GM12864 (cell line): ENCODE measurements around the gene ARCN1.

Experiments used
- DNase-seq: peaks from one replicate; pipeline ENCODE4 v3.0.0-alpha.2; 2011; ENCODE audit warnings: low read depth
- H3K4me3 ChIP-seq: 2 replicates; pipeline ENCODE4 v1.5.1; 2011; ENCODE audit warnings: mild to moderate bottlenecking, low read depth, low read length, control low read depth
- TF ChIP-seq, protein P1 (sequence below): IDR thresholded peaks from 2 replicates; pipeline ENCODE4 v1.5.1; 2011; ENCODE audit warnings: low read depth, mild to moderate bottlenecking, moderate library complexity, low read length, control low read depth, inconsistent platforms; ENCODE audit errors: missing control alignments

The ARCN1 gene

DNA sequence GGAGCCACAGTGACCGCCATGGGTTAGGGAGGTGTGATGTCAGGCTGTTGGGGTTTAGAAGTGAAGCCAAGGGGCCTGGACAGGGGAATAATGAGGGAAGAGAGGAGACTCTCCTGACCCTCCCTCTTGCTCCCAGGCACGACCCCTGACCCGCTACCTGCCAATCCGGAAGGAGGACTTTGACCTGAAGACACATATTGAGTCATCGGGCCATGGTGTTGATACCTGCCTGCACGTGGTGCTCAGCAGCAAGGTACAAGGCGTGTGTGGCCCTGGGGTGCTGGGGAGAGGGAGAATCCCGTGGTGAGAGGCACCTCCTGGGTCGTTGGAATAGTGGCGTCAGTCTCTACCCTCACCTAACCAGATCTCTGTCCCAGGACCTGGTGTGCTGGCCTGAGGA is 77.7 kb downstream of the ARCN1 start:
- no peak overlapping the region for H3K4me3 ChIP-seq
- TF ChIP-seq, protein P1, sequence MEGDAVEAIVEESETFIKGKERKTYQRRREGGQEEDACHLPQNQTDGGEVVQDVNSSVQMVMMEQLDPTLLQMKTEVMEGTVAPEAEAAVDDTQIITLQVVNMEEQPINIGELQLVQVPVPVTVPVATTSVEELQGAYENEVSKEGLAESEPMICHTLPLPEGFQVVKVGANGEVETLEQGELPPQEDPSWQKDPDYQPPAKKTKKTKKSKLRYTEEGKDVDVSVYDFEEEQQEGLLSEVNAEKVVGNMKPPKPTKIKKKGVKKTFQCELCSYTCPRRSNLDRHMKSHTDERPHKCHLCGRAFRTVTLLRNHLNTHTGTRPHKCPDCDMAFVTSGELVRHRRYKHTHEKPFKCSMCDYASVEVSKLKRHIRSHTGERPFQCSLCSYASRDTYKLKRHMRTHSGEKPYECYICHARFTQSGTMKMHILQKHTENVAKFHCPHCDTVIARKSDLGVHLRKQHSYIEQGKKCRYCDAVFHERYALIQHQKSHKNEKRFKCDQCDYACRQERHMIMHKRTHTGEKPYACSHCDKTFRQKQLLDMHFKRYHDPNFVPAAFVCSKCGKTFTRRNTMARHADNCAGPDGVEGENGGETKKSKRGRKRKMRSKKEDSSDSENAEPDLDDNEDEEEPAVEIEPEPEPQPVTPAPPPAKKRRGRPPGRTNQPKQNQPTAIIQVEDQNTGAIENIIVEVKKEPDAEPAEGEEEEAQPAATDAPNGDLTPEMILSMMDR = no peak
- DNase-seq = no peak

DNA sequence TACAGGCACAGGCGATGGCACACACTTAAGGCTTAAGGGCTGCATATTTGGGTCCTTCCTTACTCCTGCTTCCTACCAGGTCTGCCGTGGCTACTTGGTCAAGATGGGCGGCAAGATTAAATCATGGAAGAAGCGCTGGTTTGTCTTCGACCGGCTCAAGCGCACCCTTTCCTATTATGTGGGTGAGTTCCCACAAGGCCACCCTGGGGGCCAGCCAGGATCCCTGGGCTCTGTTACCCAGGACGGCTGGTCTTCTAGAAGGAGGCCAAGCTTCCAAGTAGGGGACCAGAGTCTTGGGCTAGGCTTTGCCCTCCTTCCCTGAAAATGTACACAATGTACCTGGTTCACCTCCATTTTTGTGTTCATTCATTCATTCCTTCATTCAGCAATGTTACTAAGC is 78.2 kb downstream of the ARCN1 start:
- no peak for DNase-seq
- H3K4me3 ChIP-seq = no peak overlapping the region
- TF ChIP-seq, protein P1 = no peak

DNA sequence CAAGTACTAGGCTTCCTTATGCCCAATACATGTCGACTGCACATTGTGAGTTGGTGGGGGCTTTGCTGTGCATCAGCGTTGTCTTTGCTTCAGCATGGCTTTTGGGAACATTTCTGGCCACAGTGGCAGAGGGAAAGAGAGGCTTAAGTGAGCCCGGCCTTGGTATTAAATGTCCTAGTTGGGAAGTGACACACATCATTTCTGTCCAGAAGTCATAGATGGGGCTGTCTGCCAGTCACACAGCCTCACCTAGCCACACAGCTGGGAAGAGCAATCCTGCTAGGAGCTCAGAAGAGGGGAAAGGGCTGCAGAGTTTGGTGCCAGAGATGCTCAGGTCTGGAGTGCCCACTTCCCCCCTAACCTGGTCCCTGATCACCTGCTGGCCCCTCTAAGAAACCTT is 79.6 kb downstream of the ARCN1 start:
- TF ChIP-seq, protein P1 = no peak
- no peak for DNase-seq
- H3K4me3 ChIP-seq = no peak overlapping the region
